HepG2 (cell line): ENCODE data around the gene LDB2. TPM values are rescaled to one million over a fixed set of nuclear protein-coding genes. Genes with fewer than 3 reads are reported as not detected.

Experiments
- ATAC-seq: fragments of 200-7000 bp; cut with Tn5 transposase; 3 replicates; pipeline ENCODE4 v1.9.1; 2020; ENCODE audit warnings: mild to moderate bottlenecking, moderate library complexity
- BruUV-seq: library from RNA; stranded (reverse); fragments of 400-500 nt; replicated peaks from 2 replicates; lab custom pipeline; 2021; lab: Mats Ljungman, UMichigan
- CTCF ChIA-PET: fragments of 300-600 bp; formaldehyde crosslinking; extraction: SDS; loops from one replicate; lab custom pipeline; 2021; ENCODE audit warnings: low total read pairs, inconsistent platforms, low intra/inter-chr PET ratio; lab: Yijun Ruan, JAX
- POLR2A ChIA-PET: fragments of 350-600 bp; sonication (Branson Sonifier 250); formaldehyde crosslinking; loops from one replicate; lab custom pipeline; 2020; ENCODE audit warnings: antibody characterized with exemption, inconsistent platforms; lab: Yijun Ruan, JAX
- DNase-seq: peaks from one replicate; pipeline ENCODE4 v3.0.0-alpha.2; 2015; ENCODE audit warnings: low spot score
- FAIRE-seq: peaks from 3 replicates; lab custom pipeline; 2011; peaks lifted over from hg19 to GRCh38; lab: Jason Lieb, UNC
- H2AFZ ChIP-seq: one replicate; pipeline ENCODE4 v1.6.1; 2011; ENCODE audit warnings: low read length, inconsistent platforms
- H3K27ac ChIP-seq: fragments of 300-600 bp; 3 replicates; pipeline ENCODE4 v1.8.0; 2011; ENCODE audit warnings: mixed run types, mild to moderate bottlenecking, mixed read lengths, low read length, inconsistent platforms; ENCODE audit not compliant: insufficient read depth; ENCODE audit errors: extremely low read length
- H3K27me3 ChIP-seq, 2 experiments: fragments of 200-600 bp in 1 of 2; 2 replicates in 1 of 2; 3 replicates in 1 of 2; pipeline versions ENCODE4 v1.6.0 to v1.8.0; 2011; ENCODE audit warnings: low read length in 2 of 2, mild to moderate bottlenecking in 2 of 2, moderate library complexity in 2 of 2, inconsistent platforms in 1 of 2; ENCODE audit not compliant: insufficient read depth in 2 of 2, control insufficient read depth in 1 of 2
- H3K36me3 ChIP-seq, 2 experiments: fragments of 200-600 bp in 1 of 2; replicated peaks in 1 of 2; 2 replicates in 1 of 2; 3 replicates in 1 of 2; pipeline versions ENCODE4 v1.5.1 to v1.8.0; 2011; ENCODE audit warnings: low read length in 2 of 2, inconsistent platforms in 1 of 2; ENCODE audit not compliant: insufficient read depth in 2 of 2, control insufficient read depth in 1 of 2
- H3K4me1 ChIP-seq: 2 replicates; pipeline ENCODE4 v1.5.1; 2012; ENCODE audit warnings: low read length, inconsistent platforms; ENCODE audit not compliant: insufficient read depth
- H3K4me2 ChIP-seq: 2 replicates; pipeline ENCODE4 v1.6.0; 2011; ENCODE audit warnings: low read depth, low read length, inconsistent platforms
- H3K4me3 ChIP-seq, 3 experiments: fragments of 200-600 bp in 1 of 3; sonication (generic), shearing (Covaris generic) in 1 of 3; replicated peaks in 1 of 3; 2 replicates each; pipeline ENCODE4 v1.5.1; 2011 to 2016; ENCODE audit warnings: low read length in 3 of 3, inconsistent platforms in 2 of 3, low read depth in 2 of 3, mild to moderate bottlenecking in 2 of 3, control low read depth in 1 of 3, mixed read lengths in 1 of 3; ENCODE audit not compliant: insufficient read depth in 1 of 3
- H3K79me2 ChIP-seq: one replicate; pipeline ENCODE4 v1.6.1; 2011; ENCODE audit warnings: low read length, inconsistent platforms; ENCODE audit not compliant: insufficient read depth
- H3K9ac ChIP-seq: 2 replicates; pipeline ENCODE4 v1.6.0; 2011; ENCODE audit warnings: mild to moderate bottlenecking, low read depth, low read length, inconsistent platforms; ENCODE audit not compliant: insufficient read depth
- H3K9me3 ChIP-seq: 2 replicates; pipeline ENCODE4 v1.5.1; 2012; ENCODE audit warnings: mild to moderate bottlenecking, low read length
- H4K20me1 ChIP-seq: 2 replicates; pipeline ENCODE4 v1.6.0; 2011; ENCODE audit warnings: inconsistent platforms, mild to moderate bottlenecking, low read length, moderate library complexity; ENCODE audit not compliant: insufficient read depth
- AHDC1 ChIP-seq: sonication (generic); formaldehyde crosslinking; IDR thresholded peaks from 2 replicates; pipeline ENCODE4 v1.5.1; 2020; ENCODE audit warnings: mild to moderate bottlenecking, missing genetic modification reagents, borderline replicate concordance
- CREB3 ChIP-seq: sonication (generic); formaldehyde crosslinking; IDR thresholded peaks from 2 replicates; pipeline ENCODE4 v1.5.0; 2020; ENCODE audit warnings: missing genetic modification reagents
- IRF1 ChIP-seq: sonication (generic); formaldehyde crosslinking; IDR thresholded peaks from 2 replicates; pipeline ENCODE4 v1.4.0; 2020; ENCODE audit warnings: low read depth, mild to moderate bottlenecking, missing genetic modification reagents
- MTA3 ChIP-seq: sonication (generic); formaldehyde crosslinking; IDR thresholded peaks from 2 replicates; pipeline ENCODE4 v1.4.0; 2020; ENCODE audit warnings: missing genetic modification reagents
- NFE2L2 ChIP-seq: fragments of 150-350 bp; IDR thresholded peaks from 2 replicates; pipeline ENCODE4 v1.6.1; 2014; ENCODE audit warnings: low read length
- SETDB1 ChIP-seq: sonication (generic); formaldehyde crosslinking; IDR thresholded peaks from 2 replicates; pipeline ENCODE4 v1.5.1; 2020; ENCODE audit warnings: missing genetic modification reagents, mild to moderate bottlenecking, borderline replicate concordance
- SMAD1 ChIP-seq: sonication (generic); formaldehyde crosslinking; IDR thresholded peaks from 2 replicates; pipeline ENCODE4 v1.4.0; 2020; ENCODE audit warnings: missing genetic modification reagents, low read depth, mild to moderate bottlenecking, borderline replicate concordance
- ZBTB7B ChIP-seq: sonication (generic); formaldehyde crosslinking; IDR thresholded peaks from 2 replicates; pipeline ENCODE4 v1.4.0; 2020; ENCODE audit warnings: missing genetic modification reagents
- ZFP1 ChIP-seq: IDR thresholded peaks from 2 replicates; pipeline ENCODE4 v1.6.1; 2016
- ZIK1 ChIP-seq: sonication (generic); formaldehyde crosslinking; IDR thresholded peaks from 2 replicates; pipeline ENCODE4 v1.5.0; 2020; ENCODE audit warnings: mild to moderate bottlenecking, low read depth, missing genetic modification reagents, borderline replicate concordance
- ZNF761 ChIP-seq: sonication (generic); formaldehyde crosslinking; conservative IDR thresholded peaks from 2 replicates; pipeline ENCODE4 v1.4.0; 2020; ENCODE audit warnings: mild to moderate bottlenecking, missing genetic modification reagents
- ZNF841 ChIP-seq: sonication (generic); formaldehyde crosslinking; IDR thresholded peaks from 2 replicates; pipeline ENCODE4 v1.8.1; 2023; ENCODE audit warnings: missing genetic modification reagents, borderline replicate concordance
- WGBS: methylation state at CpG from one replicate; pipeline ENCODE4 v1.1.6; 2017; ENCODE audit warnings: low lambda C conversion rate; 5-methylcytosine and 5-hydroxymethylcytosine counted together
- in situ Hi-C: cut with HindIII; loops from 2 replicates; pipeline ENCODE4 v1.10.0; 2017; ENCODE audit warnings: low pct_unique_long_range_greater_than_20kb; ENCODE audit not compliant: extremely low pct_ligation_motif_present
- intact Hi-C: fragments of 100-400 bp; cut with micrococcal nuclease; formaldehyde crosslinking; loops from one replicate; pipeline ENCODE4 v1.10.0; 2022; ENCODE audit not compliant: unreplicated experiment
- polyA plus RNA-seq, 8 experiments: library from polyadenylated mRNA; depleted of rRNA in 3 of 8; stranded (reverse) in 7 of 8; unstranded in 1 of 8; fragments of >200 nt; fragmentation: Illumina TruSeq in 4 of 8; extraction: Trizol in 4 of 8; gene quantifications; 2 replicates each; pipeline versions ENCODE4 v1.2.1 to v1.2.3, GENCODE V29; 2011 to 2016; ENCODE audit warnings: low read depth in 4 of 8, missing spikeins in 1 of 8, mixed read lengths in 1 of 8; ENCODE audit not compliant: insufficient read depth in 1 of 8
- total RNA-seq, 5 experiments: library from RNA; depleted of rRNA; stranded (reverse); fragments of >200 nt; fragmentation: Illumina TruSeq; extraction: Trizol; gene quantifications; 2 replicates each; pipeline ENCODE4 v1.2.3, GENCODE V29; 2016; ENCODE audit warnings: low read depth in 1 of 5

The LDB2 gene
- total and polyA plus RNA-seq, 2 of the 13 experiments (the other 11 are each of a cell fraction or from before 2014, with no cell fraction given), result not detected

- TF ChIP-seq MTA3, result no peak
- no peak for TF ChIP-seq ZBTB7B (CRISPR knock-in tag)
- no peak for TF ChIP-seq SMAD1
- no peak for TF ChIP-seq SETDB1 (CRISPR knock-in tag)
- no peak for TF ChIP-seq ZNF761 (CRISPR knock-in tag)
- TF ChIP-seq ZNF841, result no peak
These were observed 295.3 kb downstream of the LDB2 start (continued) for GRCh38 chr4:16603178-16603577.

GRCh38 chr4:16598597-16599206 is 299.7 kb downstream of the LDB2 start:
- intact Hi-C loops (no loop called here), in situ Hi-C loops (no loop called here)
- ATAC-seq, result no peak
- H4K20me1 ChIP-seq, result no peaks in the 10 kb centered on the region
- no peaks in the 10 kb centered on the region for H3K9me3 ChIP-seq
- no peak overlapping the region for H2AFZ ChIP-seq
- no peaks in the 10 kb centered on the region for H3K79me2 ChIP-seq
- no peak overlapping the region for H3K4me3 ChIP-seq
- FAIRE-seq, result no peak
- BruUV-seq, result no TSS peak
- DNase-seq, result no peak
- peaks cover 9% of the 10 kb centered on the region; the same call in 1 of the 2 replicates for H3K4me1 ChIP-seq
- CTCF ChIA-PET, result no interaction called here
- H3K4me2 ChIP-seq, result no peak overlapping the region
- TF ChIP-seq ZFP1 (CRISPR knock-in tag) (no peak), IRF1 (CRISPR knock-in tag) (no peak), NFE2L2 (0 out of 2 replicates have a peak, but pooled peaks have one; percentile 15), ZIK1 (no peak), CREB3 (CRISPR knock-in tag) (no peak), AHDC1 (CRISPR knock-in tag) (no peak)
- TF ChIP-seq, all 625 proteins: peak for 1
- POLR2A ChIA-PET, result no interaction called here
- WGBS, result 42% methylated on average over 7 of the region's 7 CpGs
- Histone ChIP-seq H3K27ac (no peak overlapping the region), H3K36me3 (no peaks in the 10 kb centered on the region), H3K9ac (no peak overlapping the region), H3K27me3 (peaks cover 0 to 7% of the 10 kb centered on the region in 2 experiments; a peak in 1 of 5 replicates)
